HPDE6-E6E7 (cell line): ENCODE measurements around the gene SAMD3.
"Not testable (repeated sequence)": the region's sequence is repeated elsewhere in the genome, so short reads cannot be mapped to it uniquely, and the experiment has no call there.

ENCODE experiments used
- DNase-seq: peaks from one replicate; pipeline ENCODE4 v3.0.0; 2011; ENCODE audit warnings: missing footprints; ENCODE audit errors: extremely low spot score

The SAMD3 gene

GRCh38 chr6:130134582-130134981 lies 88.2 kb downstream of the SAMD3 start:
- DNase-seq = no peak

DNA sequence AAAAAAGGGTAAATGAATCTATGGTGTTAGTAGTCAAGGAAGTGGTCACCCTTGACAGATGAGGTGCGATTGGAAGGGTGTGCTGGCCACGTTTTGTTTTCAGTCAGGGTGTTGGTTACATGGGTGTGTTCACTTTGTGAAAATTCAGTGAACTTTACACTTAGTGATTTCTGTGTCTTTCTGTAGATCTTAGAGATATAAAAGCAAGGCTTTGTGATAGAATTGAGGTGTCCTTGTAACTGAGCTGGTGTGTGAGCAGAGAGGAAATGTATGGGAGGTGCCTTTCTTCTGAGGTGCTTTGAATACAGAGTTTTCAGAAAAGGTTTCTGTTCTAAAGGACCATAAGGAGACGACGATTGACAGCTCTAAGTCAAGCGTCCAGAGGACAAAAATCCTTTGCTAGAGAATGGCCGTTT lies 90.5 kb downstream of the SAMD3 start:
- no peak for DNase-seq

GRCh38 chr6:130129762-130130246 lies 92.9 kb downstream of the SAMD3 start:
- DNase-seq = no peak

- DNase-seq = no peak
Observed at GRCh38 chr6:130128326-130128725, 94.4 kb downstream of the SAMD3 start.

DNA sequence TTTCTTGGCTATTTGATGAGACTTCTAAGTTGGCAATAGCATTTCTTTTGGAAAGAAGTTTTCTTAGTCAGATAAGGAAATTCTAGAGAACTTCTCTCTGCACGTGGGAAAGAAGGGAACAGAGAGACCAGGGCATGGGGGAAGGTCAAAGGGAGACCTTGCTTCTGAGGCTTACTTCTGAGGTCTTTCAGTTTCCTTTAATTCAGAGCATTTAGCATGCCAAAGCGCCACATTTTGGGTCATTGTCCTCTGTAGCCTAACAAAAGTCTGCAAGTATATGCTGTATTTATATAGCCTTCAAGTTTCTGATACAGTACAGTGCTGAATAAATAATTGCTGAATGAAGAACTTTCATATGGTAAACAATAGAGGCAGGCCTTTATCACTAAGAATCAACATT lies 95.6 kb downstream of the SAMD3 start:
- DNase-seq = no peak

- DNase-seq = no peak
Observed at GRCh38 chr6:130122243-130122642, 100.5 kb downstream of the SAMD3 start.

GRCh38 chr6:130120731-130121130 lies 102.0 kb downstream of the SAMD3 start:
- DNase-seq = no peak

DNA sequence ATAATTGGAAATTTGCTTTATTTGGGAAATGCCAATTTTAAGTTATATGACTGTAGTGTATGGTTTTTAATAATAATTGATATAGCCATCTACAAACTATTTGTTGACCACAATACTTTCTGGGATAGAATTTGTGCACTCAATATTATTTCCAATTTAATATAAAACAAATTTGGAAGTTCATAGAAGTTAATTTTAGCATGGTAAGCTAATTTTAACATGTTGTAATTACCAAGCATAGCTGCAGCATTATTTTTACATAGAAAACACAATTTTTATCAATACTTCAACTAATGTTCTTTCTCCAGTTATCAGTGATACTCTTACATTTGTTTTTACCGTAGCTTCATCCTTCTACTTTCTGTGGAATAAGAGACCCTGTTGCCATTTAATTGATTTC lies 103.5 kb downstream of the SAMD3 start:
- no peak for DNase-seq

- no peak for DNase-seq
Observed at GRCh38 chr6:130118236-130118635, 104.5 kb downstream of the SAMD3 start.

GRCh38 chr6:130117187-130117701 lies 105.5 kb downstream of the SAMD3 start:
- DNase-seq = not testable (repeated sequence)

GRCh38 chr6:130116273-130116672 lies 106.5 kb downstream of the SAMD3 start:
- DNase-seq = no peak

DNA sequence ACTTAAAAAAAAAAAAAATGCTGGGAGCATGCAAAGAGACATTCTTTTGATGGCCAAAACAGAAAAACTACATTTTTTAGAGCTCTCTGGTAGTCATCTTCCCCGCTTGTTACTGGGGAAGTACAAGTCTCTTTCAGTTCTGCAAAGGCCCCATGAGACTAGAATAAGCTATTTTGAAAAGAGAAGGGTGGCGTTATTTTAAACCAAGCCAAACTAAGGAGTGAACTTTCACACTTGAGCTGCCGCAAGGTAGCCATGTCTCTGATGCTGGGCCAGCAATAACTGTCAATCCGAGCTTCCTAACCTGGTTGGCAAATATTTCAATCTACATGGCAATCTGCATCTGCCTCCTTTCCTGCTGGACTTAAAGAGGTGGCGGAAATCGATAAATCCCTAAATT lies 107.7 kb downstream of the SAMD3 start:
- no peak for DNase-seq

DNA sequence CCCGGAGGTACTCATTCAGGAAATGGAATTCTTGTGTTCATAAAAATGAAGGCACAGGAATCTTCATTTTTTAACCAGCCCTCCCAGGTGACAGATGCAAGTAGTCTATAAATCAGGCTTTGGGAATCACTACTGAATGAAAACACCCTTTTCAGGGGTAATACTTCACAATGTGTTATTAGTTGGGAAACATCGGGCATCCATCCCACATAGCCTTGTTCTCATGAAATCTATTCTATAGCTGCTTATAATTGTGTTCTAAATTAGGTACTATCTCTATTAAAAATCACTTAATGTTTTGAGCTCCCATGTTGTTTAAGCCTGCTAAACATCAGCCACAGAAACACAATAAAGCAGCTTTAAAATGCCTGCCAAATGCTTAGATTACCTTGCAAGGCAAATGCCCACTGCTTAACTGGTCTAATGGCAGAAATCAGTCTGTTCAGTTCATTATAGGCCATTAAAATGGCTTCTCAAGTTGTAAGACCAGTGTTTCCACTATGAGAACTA lies 109.5 kb downstream of the SAMD3 start:
- no peak for DNase-seq

GRCh38 chr6:130111031-130111430 lies 111.7 kb downstream of the SAMD3 start:
- DNase-seq = no peak

- DNase-seq = no peak
Observed at GRCh38 chr6:130107710-130108109, 115.0 kb downstream of the SAMD3 start.

DNA sequence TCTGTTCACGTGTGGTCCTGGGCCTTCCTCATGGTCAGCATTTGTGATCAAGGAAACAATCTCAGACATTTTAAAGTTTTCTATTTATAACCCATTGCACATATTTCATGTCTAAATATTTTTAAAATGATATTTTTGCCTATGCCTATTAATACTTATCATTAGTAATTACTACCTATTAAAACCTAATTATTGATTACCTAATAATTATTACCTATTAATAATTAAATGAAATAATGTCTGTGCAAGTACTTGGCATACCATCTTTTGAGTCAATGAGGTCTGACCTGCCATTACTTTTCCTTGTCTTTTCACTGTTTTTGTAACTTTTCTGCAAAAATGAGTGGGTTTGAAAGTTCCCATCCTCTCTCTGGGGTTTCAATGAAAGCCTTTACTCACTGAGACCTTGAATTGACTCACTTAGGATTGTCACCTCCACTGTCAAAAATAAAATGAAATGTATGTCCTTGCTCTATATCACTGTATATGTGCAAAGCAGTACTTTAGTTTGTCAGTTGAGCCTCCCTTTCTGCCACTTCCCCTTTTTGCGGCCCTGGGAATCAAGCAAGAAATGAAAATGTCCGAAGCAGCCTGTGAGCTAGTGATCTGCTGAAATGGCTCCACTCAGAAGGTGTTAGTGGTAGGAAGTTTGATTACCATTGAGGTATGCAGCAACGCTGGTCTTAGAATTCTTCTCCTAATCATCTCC lies 116.6 kb downstream of the SAMD3 start:
- no peak for DNase-seq

- DNase-seq = no peak
Observed at GRCh38 chr6:130099119-130099518, 123.6 kb downstream of the SAMD3 start.

- no peak for DNase-seq
Observed at GRCh38 chr6:130098317-130098716, 124.4 kb downstream of the SAMD3 start.
